ENCODE results near the gene CENPB. TPM values are rescaled to one million over a fixed set of nuclear protein-coding genes. Genes with fewer than 3 reads are reported as not detected.

The CENPB gene
- total RNA-seq, 2 experiments from 2014 or later = 67.0 to 68.0 TPM

- Mint-ChIP-seq H3K4me1 (peaks cover 64% of the 10 kb centered on the region), H3K36me3 (ENCODE audit: low read depth) (peaks cover 5% of the 10 kb centered on the region), H3K27me3 (no peaks in the 10 kb centered on the region), H3K9me3 (no peaks in the 10 kb centered on the region), H3K27ac (peak overlapping the region; percentile 84), H3K4me3 (peak overlapping the region; percentile 85)
- ChIA-PET CTCF (interaction anchor here (1.3 to 6.2 kb wide), 9 partner anchors 15 to 65 kb away, joined by 4 to 98 read pairs (median 30); partner anchors contain the start of genes ADISSP, CDC25B, CENPB and SPEF1), POLR2A (interaction anchor here (1.1 to 5.4 kb wide), 12 partner anchors 8 to 263 kb away, joined by 3 to 90 read pairs (median 5); partner anchors contain the start of genes ADISSP and CENPB)
- DNase-seq = no peak
These were observed 33.0 kb upstream of the CENPB start for GRCh38 chr20:3819411-3820047.

- ChIA-PET POLR2A (interaction anchor here (1.0 to 5.4 kb wide), 5 partner anchors 7 to 51 kb away, joined by 3 to 90 read pairs (median 12); partner anchors contain the start of genes ADISSP and CENPB), CTCF (interaction anchor here (1.3 to 6.2 kb wide), 5 partner anchors 18 to 50 kb away, joined by 4 to 98 read pairs (median 33); partner anchors contain the start of genes ADISSP, CDC25B, CENPB and SPEF1)
- Mint-ChIP-seq H3K27ac (peak overlapping the region; percentile 52), H3K27me3 (no peaks in the 10 kb centered on the region), H3K4me3 (peak overlapping the region; percentile 2), H3K9me3 (no peaks in the 10 kb centered on the region), H3K36me3 (ENCODE audit: low read depth) (peaks cover 6% of the 10 kb centered on the region), H3K4me1 (peaks cover 70% of the 10 kb centered on the region)
- no peak for DNase-seq
These were observed 31.9 kb upstream of the CENPB start for GRCh38 chr20:3818155-3819151.

GRCh38 chr20:3815703-3816315, 29.3 kb upstream of the CENPB start:
- Mint-ChIP-seq H3K36me3 (ENCODE audit: low read depth) (peaks cover 13% of the 10 kb centered on the region), H3K4me3 (peak overlapping the region; percentile 49), H3K9me3 (no peaks in the 10 kb centered on the region), H3K4me1 (peaks cover 83% of the 10 kb centered on the region), H3K27ac (peak overlapping the region; percentile 96), H3K27me3 (no peaks in the 10 kb centered on the region)
- ChIA-PET POLR2A (interaction anchor here (1.0 to 5.3 kb wide), 4 partner anchors 12 to 34 kb away, joined by 4 to 57 read pairs (median 6); partner anchors contain the start of genes CENPB and SPEF1), CTCF (interaction anchor here (1.7 to 1.8 kb wide), 2 partner anchors 28 to 29 kb away, joined by 5 to 7 read pairs; partner anchors contain the start of gene CENPB)
- DNase-seq = peak; percentile 69

- H3K27me3 Mint-ChIP-seq = no peaks in the 10 kb centered on the region
These were observed 28.5 kb upstream of the CENPB start for GRCh38 chr20:3814928-3815495.

GRCh38 chr20:3813848-3814581, 27.5 kb upstream of the CENPB start:
- POLR2A ChIA-PET = interaction anchor here (0.7 to 5.3 kb wide), 4 partner anchors 9 to 76 kb away, joined by 3 to 57 read pairs (median 3); partner anchors contain the start of gene CENPB

More at GRCh38 chr20:3814928-3815495, 28.5 kb upstream of the CENPB start:
- Mint-ChIP-seq H3K27ac (peak overlapping the region; percentile 96), H3K4me3 (no peak overlapping the region), H3K36me3 (ENCODE audit: low read depth) (peaks cover 16% of the 10 kb centered on the region), H3K4me1 (peaks cover 89% of the 10 kb centered on the region), H3K9me3 (no peaks in the 10 kb centered on the region)
- ChIA-PET POLR2A (interaction anchor here (1.2 to 5.3 kb wide), 3 partner anchors 8 to 29 kb away, joined by 3 to 57 read pairs (median 9); partner anchors contain the start of gene CENPB), CTCF (interaction anchor here (1.1 to 3.6 kb wide), 3 partner anchors 20 to 256 kb away, joined by 4 to 16 read pairs (median 5); partner anchors contain the start of genes CDC25B and CENPB)
- DNase-seq = no peak

GRCh38 chr20:3812975-3813847, 26.7 kb upstream of the CENPB start:
- peaks cover 20% of the 10 kb centered on the region for H3K36me3 Mint-ChIP-seq (ENCODE audit: low read depth)
- ChIA-PET POLR2A (interaction anchor here (0.7 to 5.3 kb wide), 6 partner anchors 7 to 269 kb away, joined by 3 to 57 read pairs (median 3); partner anchors contain the start of genes AP5S1 and CENPB), CTCF (interaction anchor here (0.5 to 3.6 kb wide), 8 partner anchors 13 to 272 kb away, joined by 3 to 16 read pairs (median 3); partner anchors contain the start of genes ADISSP, CDC25B and CENPB)

More at GRCh38 chr20:3813848-3814581, 27.5 kb upstream of the CENPB start:
- no peaks in the 10 kb centered on the region for H3K9me3 Mint-ChIP-seq
- peak overlapping the region; percentile 99 for H3K27ac Mint-ChIP-seq
- H3K4me3 Mint-ChIP-seq = no peak overlapping the region
- peaks cover 84% of the 10 kb centered on the region for H3K4me1 Mint-ChIP-seq
- CTCF ChIA-PET = interaction anchor here (0.5 to 3.6 kb wide), 8 partner anchors 14 to 257 kb away, joined by 3 to 16 read pairs (median 4); partner anchors contain the start of genes ADISSP, CDC25B and CENPB
- peaks cover 18% of the 10 kb centered on the region for H3K36me3 Mint-ChIP-seq (ENCODE audit: low read depth)
- H3K27me3 Mint-ChIP-seq = no peaks in the 10 kb centered on the region
- DNase-seq = no peak

GRCh38 chr20:3812259-3812681, 25.7 kb upstream of the CENPB start:
- peaks cover 81% of the 10 kb centered on the region for H3K4me1 Mint-ChIP-seq
- H3K4me3 Mint-ChIP-seq = peak overlapping the region; percentile 71
- H3K27ac Mint-ChIP-seq = peak overlapping the region; percentile 99
- DNase-seq = no peak
- H3K27me3 Mint-ChIP-seq = no peaks in the 10 kb centered on the region
- H3K36me3 Mint-ChIP-seq (ENCODE audit: low read depth) = peaks cover 28% of the 10 kb centered on the region
- ChIA-PET CTCF (interaction anchor here (0.7 to 3.6 kb wide), 6 partner anchors 12 to 270 kb away, joined by 3 to 16 read pairs (median 5); partner anchors contain the start of genes CDC25B and CENPB), POLR2A (interaction anchor here (1.0 to 5.3 kb wide), 4 partner anchors 8 to 270 kb away, joined by 3 to 57 read pairs (median 28); partner anchors contain the start of genes ADISSP, AP5S1 and CENPB)
- no peaks in the 10 kb centered on the region for H3K9me3 Mint-ChIP-seq

More at GRCh38 chr20:3812975-3813847, 26.7 kb upstream of the CENPB start:
- H3K4me1 Mint-ChIP-seq = peaks cover 80% of the 10 kb centered on the region
- H3K4me3 Mint-ChIP-seq = no peak overlapping the region
- no peak for DNase-seq
- H3K9me3 Mint-ChIP-seq = no peaks in the 10 kb centered on the region
- H3K27me3 Mint-ChIP-seq = no peaks in the 10 kb centered on the region
- H3K27ac Mint-ChIP-seq = peak overlapping the region; percentile 99

GRCh38 chr20:3811467-3812258, 25.1 kb upstream of the CENPB start:
- ChIA-PET CTCF (interaction anchor here (0.8 to 3.6 kb wide), 7 partner anchors 12 to 271 kb away, joined by 3 to 16 read pairs (median 4); partner anchors contain the start of genes CDC25B and CENPB), POLR2A (interaction anchor here (0.8 to 5.3 kb wide), 8 partner anchors 9 to 95 kb away, joined by 3 to 57 read pairs (median 4); partner anchors contain the start of genes ADISSP, AP5S1 and CENPB)
- Mint-ChIP-seq H3K4me1 (peaks cover 81% of the 10 kb centered on the region), H3K27me3 (no peaks in the 10 kb centered on the region), H3K36me3 (ENCODE audit: low read depth) (peaks cover 34% of the 10 kb centered on the region), H3K9me3 (no peaks in the 10 kb centered on the region), H3K27ac (peak overlapping the region; percentile 99), H3K4me3 (peak overlapping the region; percentile 71)
- peak; percentile 94 for DNase-seq

- H3K27me3 Mint-ChIP-seq = no peaks in the 10 kb centered on the region
- peaks cover 81% of the 10 kb centered on the region for H3K4me1 Mint-ChIP-seq
- ChIA-PET CTCF (interaction anchor here (0.7 kb wide), 1 partner anchor 9 kb away, joined by 6 read pairs; no protein-coding TSS in a partner anchor), POLR2A (interaction anchor here (0.7 to 1.4 kb wide), 2 partner anchors 30 to 70 kb away, joined by 3 read pairs; no protein-coding TSS in a partner anchor)
- no peaks in the 10 kb centered on the region for H3K9me3 Mint-ChIP-seq
- H3K27ac Mint-ChIP-seq = peak overlapping the region; percentile 83
- peaks cover 63% of the 10 kb centered on the region for H3K36me3 Mint-ChIP-seq (ENCODE audit: low read depth)
- no peak for DNase-seq
- no peak overlapping the region for H3K4me3 Mint-ChIP-seq
These were observed 22.0 kb upstream of the CENPB start for GRCh38 chr20:3808544-3808943.

All from activated CD4-positive, alpha-beta memory T cell treated with anti-CD3 and anti-CD28 coated beads, Interleukin-2, amount 10 ng/mL, durations not matched to agents 7 days and 5 days (primary cell).